Nephron (organoid): Measurements from ENCODE around the gene SKAP2.

Experiments
- H3K27ac Mint-ChIP-seq, 3 experiments: 2 replicates each; pipeline ENCODE4 v1.8.0; 2020; ENCODE audit warnings: mixed read lengths in 3 of 3, mild to moderate bottlenecking in 2 of 3, moderate library complexity in 1 of 3
- H3K27me3 Mint-ChIP-seq: 2 replicates; pipeline ENCODE4 v1.8.0; 2021; ENCODE audit warnings: low read depth, mild to moderate bottlenecking, moderate library complexity, mixed read lengths
- H3K36me3 Mint-ChIP-seq: 2 replicates; pipeline ENCODE4 v1.8.0; 2020; ENCODE audit warnings: low read depth, mixed read lengths
- H3K4me1 Mint-ChIP-seq: 2 replicates; pipeline ENCODE4 v1.8.0; 2020; ENCODE audit warnings: mixed read lengths
- H3K4me3 Mint-ChIP-seq, 3 experiments: 2 replicates each; pipeline ENCODE4 v1.8.0; 2020; ENCODE audit warnings: mild to moderate bottlenecking in 3 of 3, mixed read lengths in 3 of 3, moderate library complexity in 2 of 3
- H3K9me3 Mint-ChIP-seq: 2 replicates; pipeline ENCODE4 v1.8.0; 2020; ENCODE audit warnings: mixed read lengths
- TF ChIP-seq, protein P1 (sequence below), 3 experiments: fragments of 200-600 bp; sonication (generic); IDR thresholded peaks; one replicate each; pipeline ENCODE4 v1.5.0; 2021; ENCODE audit warnings: antibody characterized with exemption in 3 of 3; ENCODE audit not compliant: unreplicated experiment in 3 of 3

The SKAP2 gene

DNA sequence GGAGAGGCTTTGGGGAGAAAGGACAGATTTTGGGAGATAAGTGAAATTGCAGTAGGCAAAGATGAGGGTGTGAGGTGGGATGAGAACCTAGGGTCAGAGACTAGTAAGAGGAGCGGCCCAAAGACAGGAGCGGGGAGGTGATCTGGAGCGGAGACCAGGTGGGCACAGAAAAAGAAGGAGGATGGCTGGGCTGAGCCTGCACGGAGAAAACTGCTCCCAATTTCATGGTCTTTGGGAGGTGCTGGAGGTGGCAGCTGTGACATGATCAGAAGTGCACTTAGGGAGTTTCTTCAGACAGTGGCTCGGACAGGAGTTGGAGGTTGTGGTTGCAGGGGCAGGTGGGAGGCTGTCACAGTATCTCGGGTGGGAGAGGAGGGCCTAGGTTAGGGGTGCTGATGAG, 232.8 kb downstream of the SKAP2 start:
- H3K9me3 Mint-ChIP-seq = no peaks in the 10 kb centered on the region
- peaks cover 9% of the 10 kb centered on the region for H3K27me3 Mint-ChIP-seq
- no peaks in the 10 kb centered on the region for H3K36me3 Mint-ChIP-seq
- no peak overlapping the region for H3K4me3 Mint-ChIP-seq
- H3K27ac Mint-ChIP-seq = no peak overlapping the region
- H3K4me1 Mint-ChIP-seq = no peaks in the 10 kb centered on the region
- TF ChIP-seq, protein P1, sequence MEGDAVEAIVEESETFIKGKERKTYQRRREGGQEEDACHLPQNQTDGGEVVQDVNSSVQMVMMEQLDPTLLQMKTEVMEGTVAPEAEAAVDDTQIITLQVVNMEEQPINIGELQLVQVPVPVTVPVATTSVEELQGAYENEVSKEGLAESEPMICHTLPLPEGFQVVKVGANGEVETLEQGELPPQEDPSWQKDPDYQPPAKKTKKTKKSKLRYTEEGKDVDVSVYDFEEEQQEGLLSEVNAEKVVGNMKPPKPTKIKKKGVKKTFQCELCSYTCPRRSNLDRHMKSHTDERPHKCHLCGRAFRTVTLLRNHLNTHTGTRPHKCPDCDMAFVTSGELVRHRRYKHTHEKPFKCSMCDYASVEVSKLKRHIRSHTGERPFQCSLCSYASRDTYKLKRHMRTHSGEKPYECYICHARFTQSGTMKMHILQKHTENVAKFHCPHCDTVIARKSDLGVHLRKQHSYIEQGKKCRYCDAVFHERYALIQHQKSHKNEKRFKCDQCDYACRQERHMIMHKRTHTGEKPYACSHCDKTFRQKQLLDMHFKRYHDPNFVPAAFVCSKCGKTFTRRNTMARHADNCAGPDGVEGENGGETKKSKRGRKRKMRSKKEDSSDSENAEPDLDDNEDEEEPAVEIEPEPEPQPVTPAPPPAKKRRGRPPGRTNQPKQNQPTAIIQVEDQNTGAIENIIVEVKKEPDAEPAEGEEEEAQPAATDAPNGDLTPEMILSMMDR (IDR thresholded peaks at IDR 0.05; ENCODE audit: unreplicated experiment in 3 of 3) = no peak

DNA sequence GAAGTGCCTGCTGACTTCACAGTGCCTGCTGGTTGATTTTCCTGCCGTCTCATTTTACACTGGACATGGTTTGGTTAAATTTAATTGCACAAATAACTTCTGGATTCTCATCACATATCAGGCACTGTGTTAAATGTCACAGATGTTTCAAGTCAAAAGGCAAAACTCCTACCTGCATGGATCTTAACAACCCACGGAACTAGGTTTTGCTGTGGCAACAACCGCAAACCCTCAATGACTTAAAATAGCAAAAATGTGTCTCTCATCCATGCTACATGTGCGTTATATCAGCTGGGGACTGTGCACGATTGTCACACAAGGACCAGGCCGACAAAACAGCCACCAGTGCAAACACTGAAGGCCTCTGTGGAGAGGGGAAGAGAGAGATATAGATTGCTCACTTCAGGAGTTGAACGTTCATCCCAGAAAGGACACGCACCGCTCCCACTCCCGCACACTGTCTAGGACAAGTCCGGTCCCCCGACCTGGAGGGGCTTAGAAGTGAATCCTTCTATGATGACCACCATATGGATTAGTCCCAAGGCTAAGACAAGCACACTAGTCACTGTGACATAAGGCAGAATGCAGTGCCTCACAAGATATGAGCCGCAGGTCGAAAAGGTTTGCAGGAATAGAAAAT, 233.3 kb downstream of the SKAP2 start:
- Mint-ChIP-seq H3K27me3 (peaks cover 13% of the 10 kb centered on the region), H3K4me3 (no peak overlapping the region), H3K36me3 (no peaks in the 10 kb centered on the region), H3K4me1 (no peaks in the 10 kb centered on the region), H3K9me3 (no peaks in the 10 kb centered on the region), H3K27ac (no peak overlapping the region)
- TF ChIP-seq, protein P1 (IDR thresholded peaks at IDR 0.05; ENCODE audit: unreplicated experiment in 3 of 3) = no peak

DNA sequence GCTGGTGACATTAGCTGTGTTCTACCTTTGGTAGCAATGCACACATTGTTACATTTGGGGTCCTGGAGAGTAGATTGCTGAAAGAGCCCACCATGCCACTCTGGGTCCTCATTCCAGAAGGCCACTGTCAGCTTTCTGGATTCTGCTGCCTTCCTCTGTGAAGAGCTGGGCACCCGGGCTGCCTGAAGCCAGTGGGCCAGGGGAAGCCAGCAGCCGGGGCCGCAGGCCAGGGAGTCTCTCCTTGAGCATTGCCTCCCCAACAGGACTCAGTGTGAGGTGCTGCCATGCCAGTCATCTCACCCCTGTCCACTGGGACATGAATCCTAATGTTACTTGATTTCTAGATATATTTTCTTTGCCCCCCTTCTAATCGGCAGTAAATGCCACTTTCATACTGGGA, 234.0 kb downstream of the SKAP2 start:
- Mint-ChIP-seq H3K36me3 (no peaks in the 10 kb centered on the region), H3K27me3 (peaks cover 13% of the 10 kb centered on the region), H3K4me1 (no peaks in the 10 kb centered on the region), H3K4me3 (no peak overlapping the region), H3K27ac (no peak overlapping the region), H3K9me3 (no peaks in the 10 kb centered on the region)
- TF ChIP-seq, protein P1 (IDR thresholded peaks at IDR 0.05; ENCODE audit: unreplicated experiment in 3 of 3) = no peak

DNA sequence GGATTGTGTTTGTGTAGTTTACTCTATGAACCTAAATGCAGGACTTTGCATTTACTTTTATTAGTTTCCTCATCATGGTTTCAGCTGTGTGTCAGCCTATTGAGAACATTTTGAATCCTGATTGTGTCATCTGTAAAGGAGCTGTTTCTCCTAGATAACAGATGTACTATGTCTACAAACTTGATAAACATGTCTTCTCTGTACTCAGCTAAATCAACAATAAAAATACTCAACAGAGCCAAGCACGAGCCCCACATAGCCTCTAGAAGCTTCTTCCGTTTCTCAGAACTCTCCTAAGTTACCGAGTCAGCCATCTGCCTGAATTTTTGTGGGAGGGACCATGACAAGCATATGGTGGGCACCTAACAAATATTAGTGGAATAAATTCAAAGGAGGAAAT, 234.7 kb downstream of the SKAP2 start:
- no peak overlapping the region for H3K27ac Mint-ChIP-seq
- TF ChIP-seq, protein P1 (IDR thresholded peaks at IDR 0.05; ENCODE audit: unreplicated experiment in 3 of 3) = no peak
- H3K27me3 Mint-ChIP-seq = peaks cover 13% of the 10 kb centered on the region
- H3K4me1 Mint-ChIP-seq = no peaks in the 10 kb centered on the region
- H3K4me3 Mint-ChIP-seq = no peak overlapping the region
- H3K36me3 Mint-ChIP-seq = no peaks in the 10 kb centered on the region
- no peaks in the 10 kb centered on the region for H3K9me3 Mint-ChIP-seq

DNA sequence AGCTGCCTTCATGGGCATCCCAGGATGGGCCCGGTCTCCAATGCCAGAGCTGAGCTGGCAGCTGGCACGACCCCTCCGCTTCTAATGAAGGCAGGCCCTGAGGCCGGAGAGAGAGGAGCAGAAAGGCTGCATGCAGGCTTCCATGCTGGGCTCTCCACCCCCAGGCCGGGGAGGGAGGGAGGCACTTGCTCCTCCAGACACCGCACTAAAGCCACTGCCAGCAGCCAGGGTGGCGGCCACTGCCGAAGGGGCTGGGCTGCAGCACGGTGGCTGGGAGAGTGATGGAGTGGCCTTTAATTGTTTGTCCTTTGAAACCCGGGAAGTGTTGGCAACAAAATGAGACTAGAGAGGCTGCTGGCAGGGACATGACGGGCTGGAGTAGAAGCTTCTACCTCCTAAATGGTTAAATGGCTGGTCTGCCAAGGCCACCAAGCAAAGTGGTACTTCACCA, 236.5 kb downstream of the SKAP2 start:
- peaks cover 25% of the 10 kb centered on the region for H3K27me3 Mint-ChIP-seq

More for the DNA sequence above, 236.5 kb downstream of the SKAP2 start:
- H3K4me1 Mint-ChIP-seq = no peaks in the 10 kb centered on the region
- TF ChIP-seq, protein P1 (IDR thresholded peaks at IDR 0.05; ENCODE audit: unreplicated experiment in 3 of 3) = no peak
- no peak overlapping the region for H3K4me3 Mint-ChIP-seq
- H3K9me3 Mint-ChIP-seq = no peaks in the 10 kb centered on the region
- no peaks in the 10 kb centered on the region for H3K36me3 Mint-ChIP-seq
- no peak overlapping the region for H3K27ac Mint-ChIP-seq
